OCI-LY3 (cell line): ENCODE results near the gene PHLDB3.

ENCODE experiments used
- EZH2phosphoT487 ChIP-seq: fragments of 200-600 bp; shearing (Covaris generic); IDR thresholded peaks from 2 replicates; pipeline ENCODE4 v1.6.1; 2018; ENCODE audit warnings: antibody characterized with exemption, mixed run types, low read depth
- TF ChIP-seq, protein P1 (sequence below): fragments of 200-600, 300-600 bp; sonication (generic); IDR thresholded peaks from 2 replicates; pipeline ENCODE4 v1.5.1; 2014; ENCODE audit warnings: antibody characterized with exemption, low read length, low read depth

GRCh38 chr19:43524922-43525835 is 20.6 kb upstream of the PHLDB3 start:
- TF ChIP-seq, protein P1, sequence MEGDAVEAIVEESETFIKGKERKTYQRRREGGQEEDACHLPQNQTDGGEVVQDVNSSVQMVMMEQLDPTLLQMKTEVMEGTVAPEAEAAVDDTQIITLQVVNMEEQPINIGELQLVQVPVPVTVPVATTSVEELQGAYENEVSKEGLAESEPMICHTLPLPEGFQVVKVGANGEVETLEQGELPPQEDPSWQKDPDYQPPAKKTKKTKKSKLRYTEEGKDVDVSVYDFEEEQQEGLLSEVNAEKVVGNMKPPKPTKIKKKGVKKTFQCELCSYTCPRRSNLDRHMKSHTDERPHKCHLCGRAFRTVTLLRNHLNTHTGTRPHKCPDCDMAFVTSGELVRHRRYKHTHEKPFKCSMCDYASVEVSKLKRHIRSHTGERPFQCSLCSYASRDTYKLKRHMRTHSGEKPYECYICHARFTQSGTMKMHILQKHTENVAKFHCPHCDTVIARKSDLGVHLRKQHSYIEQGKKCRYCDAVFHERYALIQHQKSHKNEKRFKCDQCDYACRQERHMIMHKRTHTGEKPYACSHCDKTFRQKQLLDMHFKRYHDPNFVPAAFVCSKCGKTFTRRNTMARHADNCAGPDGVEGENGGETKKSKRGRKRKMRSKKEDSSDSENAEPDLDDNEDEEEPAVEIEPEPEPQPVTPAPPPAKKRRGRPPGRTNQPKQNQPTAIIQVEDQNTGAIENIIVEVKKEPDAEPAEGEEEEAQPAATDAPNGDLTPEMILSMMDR: no peak
- TF ChIP-seq EZH2phosphoT487: no peak
